ENCODE measurements around the gene OR51I1.

- TF ChIP-seq CTCF (IDR thresholded peaks at IDR 0.05) (no peak), PREB (CRISPR knock-in tag; IDR thresholded peaks at IDR 0.05; ENCODE audit: borderline replicate concordance) (no peak)
These were observed 26.2 kb upstream of the OR51I1 start for GRCh38 chr11:5467527-5467926.
